MM.1S (cell line): ENCODE results near the gene WDR82.

Experiments
- DNase-seq: peaks from one replicate; pipeline ENCODE4 v3.0.0-alpha.2; 2015
- H2AFZ ChIP-seq: fragments of 300-600 bp; sonication (generic); 2 replicates; pipeline ENCODE4 v1.6.0; 2016; ENCODE audit warnings: antibody characterized with exemption, low read length
- H3F3A ChIP-seq: fragments of 300-600 bp; sonication (generic); 2 replicates; pipeline ENCODE4 v1.6.1; 2016; ENCODE audit warnings: mild to moderate bottlenecking, antibody characterized with exemption, low read length, moderate library complexity, mixed read lengths; ENCODE audit not compliant: insufficient read depth
- H3K27ac ChIP-seq: fragments of 300-600 bp; sonication (generic); 2 replicates; pipeline ENCODE4 v1.5.1; 2016; ENCODE audit warnings: mild to moderate bottlenecking, low read length
- H3K27me3 ChIP-seq: fragments of 300-600 bp; sonication (generic); replicated peaks from 2 replicates; pipeline ENCODE4 v1.6.0; 2016; ENCODE audit warnings: low read length; ENCODE audit not compliant: insufficient read depth
- H3K36me3 ChIP-seq: fragments of 300-600 bp; sonication (generic); replicated peaks from 2 replicates; pipeline ENCODE4 v1.6.1; 2016; ENCODE audit warnings: mild to moderate bottlenecking, low read length, mixed read lengths; ENCODE audit not compliant: insufficient read depth
- H3K4me1 ChIP-seq: fragments of 300-600 bp; sonication (generic); 2 replicates; pipeline ENCODE4 v1.6.1; 2016; ENCODE audit warnings: low read length, mixed read lengths
- H3K4me2 ChIP-seq: fragments of 300-600 bp; sonication (generic); 2 replicates; pipeline ENCODE4 v1.6.0; 2016; ENCODE audit warnings: low read depth, low read length
- H3K4me3 ChIP-seq: fragments of 300-600 bp; sonication (generic); 2 replicates; pipeline ENCODE4 v1.5.1; 2016; ENCODE audit warnings: low read length, mixed read lengths
- H3K79me2 ChIP-seq: fragments of 300-600 bp; sonication (generic); 2 replicates; pipeline ENCODE4 v1.6.1; 2016; ENCODE audit warnings: mixed run types, low read length, mixed read lengths
- H3K9ac ChIP-seq: fragments of 300-600 bp; sonication (generic); 2 replicates; pipeline ENCODE4 v1.6.1; 2016; ENCODE audit warnings: low read length, mixed read lengths
- H3K9me2 ChIP-seq: fragments of 300-600 bp; sonication (generic); replicated peaks from 2 replicates; pipeline ENCODE4 v1.6.1; 2016; ENCODE audit warnings: mild to moderate bottlenecking, low read length, mixed read lengths; ENCODE audit not compliant: insufficient read depth
- H3K9me3 ChIP-seq: fragments of 300-600 bp; sonication (generic); replicated peaks from 2 replicates; pipeline ENCODE4 v1.6.1; 2016; ENCODE audit warnings: mild to moderate bottlenecking, low read length, mixed read lengths; ENCODE audit not compliant: insufficient read depth
- H4K20me1 ChIP-seq: fragments of 300-600 bp; sonication (generic); 2 replicates; pipeline ENCODE4 v1.6.1; 2016; ENCODE audit warnings: mild to moderate bottlenecking, low read length, moderate library complexity, mixed read lengths; ENCODE audit not compliant: insufficient read depth
- EZH2 ChIP-seq: fragments of 300-600 bp; sonication (generic); optimal IDR thresholded peaks from 2 replicates; pipeline ENCODE3; 2017; ENCODE audit warnings: low read depth, mild to moderate bottlenecking, antibody characterized with exemption, low read length, mixed read lengths
- EZH2phosphoT487 ChIP-seq: fragments of 300-600 bp; sonication (generic); IDR thresholded peaks from 2 replicates; pipeline ENCODE4 v1.6.1; 2018; ENCODE audit warnings: antibody characterized with exemption, low read length
- TF ChIP-seq, protein P1 (sequence below): fragments of 300-600 bp; sonication (generic); IDR thresholded peaks from 2 replicates; pipeline ENCODE4 v1.5.1; 2016; ENCODE audit warnings: antibody characterized with exemption, low read length, mixed read lengths

The WDR82 gene

DNA sequence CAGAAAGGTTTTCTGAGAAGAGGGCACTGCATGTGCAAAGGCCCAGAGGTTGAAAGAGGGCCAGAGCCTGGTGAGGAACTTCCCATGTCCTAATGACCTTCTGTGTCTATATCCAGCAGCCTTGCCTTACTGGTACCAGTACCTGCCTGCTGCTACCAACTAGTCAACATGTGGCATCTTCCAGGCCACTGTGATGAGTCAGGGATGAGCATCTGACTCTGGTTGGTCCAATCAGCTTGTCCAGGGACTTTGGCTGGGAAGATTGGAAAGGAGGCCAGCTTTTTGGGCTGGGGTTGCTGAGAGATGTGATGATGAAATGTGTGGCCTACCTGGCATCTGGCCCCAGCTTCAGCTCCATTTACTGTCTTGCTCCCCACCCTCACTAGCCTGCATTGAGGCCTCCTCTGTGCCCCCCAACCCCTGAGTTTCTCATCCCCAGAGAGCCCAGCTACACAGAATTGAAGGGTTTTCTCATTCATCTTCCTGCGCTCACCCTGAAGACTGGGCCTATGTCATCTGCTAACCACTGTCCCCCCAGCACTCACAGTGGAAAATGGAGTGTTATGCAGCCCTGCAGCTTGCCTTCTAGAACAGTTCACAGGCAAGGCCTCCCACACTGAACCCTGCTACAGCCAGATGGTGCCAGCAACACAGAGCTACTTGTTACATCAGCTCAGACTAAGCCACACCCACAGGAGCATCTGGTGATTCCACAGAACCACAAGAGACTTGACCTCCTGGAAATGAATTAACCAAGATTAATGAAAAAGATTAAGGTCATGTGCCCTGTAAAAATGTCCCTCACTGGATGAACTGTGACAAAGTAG is 38.2 kb downstream of the WDR82 start:
- peak overlapping the region; percentile 99; the same call in 1 of the 2 replicates for H3K9ac ChIP-seq
- no peak overlapping the region for H2AFZ ChIP-seq
- H3K79me2 ChIP-seq: peaks cover 36% of the 10 kb centered on the region
- H3F3A ChIP-seq: peaks cover 12% of the 10 kb centered on the region
- H3K27ac ChIP-seq: peak overlapping the region; percentile 58; the same call in 1 of the 2 replicates
- DNase-seq: peak; percentile 76
- H3K4me3 ChIP-seq: peak overlapping the region; percentile 100
- TF ChIP-seq, protein P1, sequence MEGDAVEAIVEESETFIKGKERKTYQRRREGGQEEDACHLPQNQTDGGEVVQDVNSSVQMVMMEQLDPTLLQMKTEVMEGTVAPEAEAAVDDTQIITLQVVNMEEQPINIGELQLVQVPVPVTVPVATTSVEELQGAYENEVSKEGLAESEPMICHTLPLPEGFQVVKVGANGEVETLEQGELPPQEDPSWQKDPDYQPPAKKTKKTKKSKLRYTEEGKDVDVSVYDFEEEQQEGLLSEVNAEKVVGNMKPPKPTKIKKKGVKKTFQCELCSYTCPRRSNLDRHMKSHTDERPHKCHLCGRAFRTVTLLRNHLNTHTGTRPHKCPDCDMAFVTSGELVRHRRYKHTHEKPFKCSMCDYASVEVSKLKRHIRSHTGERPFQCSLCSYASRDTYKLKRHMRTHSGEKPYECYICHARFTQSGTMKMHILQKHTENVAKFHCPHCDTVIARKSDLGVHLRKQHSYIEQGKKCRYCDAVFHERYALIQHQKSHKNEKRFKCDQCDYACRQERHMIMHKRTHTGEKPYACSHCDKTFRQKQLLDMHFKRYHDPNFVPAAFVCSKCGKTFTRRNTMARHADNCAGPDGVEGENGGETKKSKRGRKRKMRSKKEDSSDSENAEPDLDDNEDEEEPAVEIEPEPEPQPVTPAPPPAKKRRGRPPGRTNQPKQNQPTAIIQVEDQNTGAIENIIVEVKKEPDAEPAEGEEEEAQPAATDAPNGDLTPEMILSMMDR: peak; percentile 21
- no peak for TF ChIP-seq EZH2phosphoT487
- no peaks in the 10 kb centered on the region for H3K27me3 ChIP-seq
- H3K9me3 ChIP-seq: no peaks in the 10 kb centered on the region
- H4K20me1 ChIP-seq: no peaks in the 10 kb centered on the region
- no peaks in the 10 kb centered on the region for H3K9me2 ChIP-seq
- no peaks in the 10 kb centered on the region for H3K36me3 ChIP-seq
- H3K4me2 ChIP-seq: peak overlapping the region; percentile 80
- peaks cover 37% of the 10 kb centered on the region for H3K4me1 ChIP-seq

DNA sequence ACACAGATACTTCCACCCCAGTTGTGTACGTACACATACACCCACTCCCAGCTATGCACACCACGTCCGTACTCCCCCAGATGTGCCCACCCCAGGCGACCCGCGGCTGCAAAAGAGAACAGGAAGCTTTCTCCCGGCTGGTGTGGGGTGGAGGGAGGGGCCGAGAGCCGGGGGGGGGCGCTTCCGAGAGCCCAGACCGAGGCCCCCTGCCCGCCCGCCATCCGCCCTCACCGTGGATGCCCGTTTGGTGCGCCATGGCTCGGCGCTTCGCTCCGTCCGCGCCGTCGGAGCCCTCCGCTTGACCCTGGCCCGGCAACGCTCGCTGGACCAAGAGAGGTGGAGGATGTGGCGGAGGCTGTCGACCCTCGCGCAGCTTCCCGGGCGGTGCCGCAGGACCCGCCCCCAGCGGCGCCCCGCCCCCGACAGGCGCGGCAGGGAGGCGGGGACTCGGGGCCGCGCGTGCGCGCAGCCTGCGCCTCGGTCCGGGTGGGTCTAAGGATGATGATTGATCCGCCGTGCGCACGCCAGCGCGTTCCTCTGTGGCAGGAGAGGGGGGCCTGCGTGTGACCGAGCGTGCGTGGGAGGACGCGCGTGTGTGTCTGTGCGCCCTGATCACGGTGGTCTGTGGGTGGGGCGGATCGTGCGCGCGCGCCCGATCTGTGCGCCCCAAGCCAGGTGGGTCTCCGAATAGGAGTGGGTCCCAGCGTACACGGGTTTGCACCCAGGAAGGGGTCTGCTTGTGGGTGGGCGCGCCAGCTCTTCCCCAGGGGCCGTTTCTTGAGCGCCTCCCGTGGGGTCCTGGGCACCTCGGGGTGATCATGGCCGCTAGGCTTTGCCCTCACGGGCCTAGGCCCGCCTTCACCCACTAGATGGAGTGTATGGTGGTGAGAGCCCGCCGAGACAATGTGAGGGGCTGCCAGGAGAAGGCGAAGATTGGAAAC is 39.4 kb downstream of the WDR82 start, which contains the start of gene TWF2:
Gene TWF2 (minus strand): TSS at position 398 of the 941 bp plus-strand sequence. CDS start 142 bp downstream, at position 256.
- peaks cover 36% of the 10 kb centered on the region for H3K79me2 ChIP-seq
- no peaks in the 10 kb centered on the region for H3K9me3 ChIP-seq
- peak within 1 kb of the TSS; percentile 100 for H3K4me3 ChIP-seq
- DNase-seq: peak; percentile 81
- peaks cover 12% of the 10 kb centered on the region for H3F3A ChIP-seq
- H3K4me1 ChIP-seq: peaks cover 33% of the 10 kb centered on the region
- no peaks in the 10 kb centered on the region for H3K9me2 ChIP-seq
- H4K20me1 ChIP-seq: no peaks in the 10 kb centered on the region
- TF ChIP-seq, protein P1: peak; percentile 55
- TF ChIP-seq EZH2: no peak
- no peak for TF ChIP-seq EZH2phosphoT487
- H2AFZ ChIP-seq: peak within 1 kb of the TSS; percentile 89
- H3K9ac ChIP-seq: peak within 1 kb of the TSS; percentile 99
- H3K36me3 ChIP-seq: no peaks in the 10 kb centered on the region
- no peaks in the 10 kb centered on the region for H3K27me3 ChIP-seq
- H3K4me2 ChIP-seq: peak within 1 kb of the TSS; percentile 99
- peak within 1 kb of the TSS; percentile 58; the same call in 1 of the 2 replicates for H3K27ac ChIP-seq

DNA sequence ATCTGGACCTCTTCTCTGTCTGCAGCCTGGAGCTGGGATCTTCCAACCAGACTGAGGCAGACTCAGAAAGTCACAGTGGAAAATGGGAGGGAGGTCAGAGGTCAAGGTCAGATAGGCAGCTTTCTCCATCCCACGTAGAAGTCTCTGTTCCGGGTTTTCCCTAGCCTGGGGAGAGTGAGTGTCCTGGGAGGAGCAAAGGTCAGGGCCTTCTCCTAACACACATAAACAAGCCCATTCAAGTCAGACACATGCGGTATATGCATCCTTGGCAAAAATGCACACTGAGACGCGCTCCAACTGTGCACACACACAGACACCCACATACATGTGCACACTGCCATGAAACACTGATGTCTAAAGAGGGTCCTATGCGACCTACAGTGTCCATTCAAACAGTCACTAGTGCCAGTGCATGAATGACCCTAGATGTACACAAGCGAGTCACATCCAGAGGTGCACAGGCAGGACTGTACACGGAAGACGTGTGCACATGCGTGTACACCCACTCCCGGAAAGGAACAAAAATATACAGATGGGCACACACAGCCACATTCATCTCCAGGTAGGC is 40.2 kb downstream of the WDR82 start:
- Histone ChIP-seq H3K36me3 (no peaks in the 10 kb centered on the region), H3K9me2 (no peaks in the 10 kb centered on the region), H3F3A (peaks cover 12% of the 10 kb centered on the region), H3K4me3 (peak overlapping the region; percentile 100), H3K4me2 (peak overlapping the region; percentile 99), H3K9me3 (no peaks in the 10 kb centered on the region), H2AFZ (peak overlapping the region; percentile 84), H3K79me2 (peaks cover 36% of the 10 kb centered on the region), H3K4me1 (peaks cover 33% of the 10 kb centered on the region), H3K27ac (no peak overlapping the region), H3K27me3 (no peaks in the 10 kb centered on the region), H4K20me1 (no peaks in the 10 kb centered on the region), H3K9ac (peak overlapping the region; percentile 99)
- no peak for DNase-seq
- TF ChIP-seq EZH2 (no peak), EZH2phosphoT487 (no peak)
- TF ChIP-seq, protein P1: no peak
